ENCODE data around the gene PRDM8.
"Not testable (repeated sequence)": the region's sequence is repeated elsewhere in the genome, so short reads cannot be mapped to it uniquely, and the experiment has no call there.

PRDM8 gene

DNA sequence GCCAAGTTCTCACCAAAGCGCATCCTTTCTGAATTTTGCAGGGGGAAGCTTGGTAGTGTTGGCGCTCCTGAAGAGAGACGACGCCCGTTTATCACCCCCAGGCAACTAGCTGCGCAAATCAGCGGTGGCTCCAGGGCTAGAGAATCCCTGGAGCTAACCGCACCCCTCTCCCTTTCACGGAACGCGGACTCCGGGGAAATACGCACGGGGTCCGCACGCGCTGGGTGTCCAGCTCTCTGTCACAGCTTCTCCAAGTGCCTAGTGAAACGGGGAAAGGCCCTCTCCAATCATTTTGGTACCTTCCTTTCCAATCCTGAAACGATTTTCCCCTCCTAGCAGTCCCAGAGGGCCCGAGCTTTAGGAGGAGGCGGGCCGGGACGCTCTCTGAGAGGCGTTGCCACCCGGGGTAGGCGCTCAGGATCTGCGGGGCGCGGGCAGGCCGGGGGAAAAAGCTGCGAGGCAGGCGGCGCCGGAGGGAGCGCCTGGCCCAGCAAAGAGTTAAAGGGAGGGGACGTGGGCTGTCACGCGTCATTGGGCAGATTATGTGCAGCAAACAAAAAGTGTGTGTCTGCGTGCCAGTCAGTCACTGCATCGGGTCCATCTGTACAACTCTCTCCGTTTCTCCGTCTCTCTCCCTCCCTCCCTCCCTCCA lies at the start of gene PRDM8:
Gene PRDM8 (plus strand): TSS at position 582 of the 652 bp plus-strand sequence. CDS start 2,578 bp downstream, outside the sequence.
- in situ Hi-C loops (cut with MboI; ENCODE audit: low sequenced_read_pairs): no loop called here

DNA sequence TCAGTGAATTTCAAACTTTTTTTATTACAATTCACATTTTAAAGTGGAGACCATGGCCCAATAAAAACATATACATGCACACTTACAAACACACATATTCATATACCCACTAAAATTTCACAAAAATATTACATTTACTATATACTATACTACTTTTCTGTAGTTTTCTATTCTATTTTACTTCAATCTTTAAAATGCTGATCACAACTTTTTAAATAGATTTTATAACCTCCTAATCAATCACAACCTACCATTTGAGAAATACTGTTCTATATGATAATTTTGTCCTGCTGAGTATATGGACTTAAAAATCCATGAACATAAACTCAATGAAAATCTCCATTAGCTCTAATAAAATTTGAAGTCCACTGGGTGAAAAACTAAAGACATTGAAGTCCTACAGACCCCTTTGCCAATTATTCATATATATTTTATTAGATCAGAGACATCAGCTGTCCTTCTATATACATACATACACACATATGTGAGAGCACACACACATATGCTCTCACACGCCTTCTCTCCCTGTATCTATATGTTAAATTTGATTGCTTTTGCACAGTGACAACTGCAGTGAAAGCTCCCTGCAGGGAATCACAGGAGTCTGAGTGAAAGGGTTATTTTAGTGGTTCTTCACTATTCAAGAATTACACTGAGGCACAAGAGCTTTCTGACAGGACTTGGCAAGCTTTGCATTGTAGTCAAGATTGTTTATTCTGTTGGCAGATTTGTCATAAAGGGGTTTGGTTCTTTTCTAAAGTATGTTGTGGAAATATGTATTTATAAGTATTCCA lies 46.7 kb upstream of the PRDM8 start:
- in situ Hi-C loops (cut with MboI; ENCODE audit: low sequenced_read_pairs): no loop called here

DNA sequence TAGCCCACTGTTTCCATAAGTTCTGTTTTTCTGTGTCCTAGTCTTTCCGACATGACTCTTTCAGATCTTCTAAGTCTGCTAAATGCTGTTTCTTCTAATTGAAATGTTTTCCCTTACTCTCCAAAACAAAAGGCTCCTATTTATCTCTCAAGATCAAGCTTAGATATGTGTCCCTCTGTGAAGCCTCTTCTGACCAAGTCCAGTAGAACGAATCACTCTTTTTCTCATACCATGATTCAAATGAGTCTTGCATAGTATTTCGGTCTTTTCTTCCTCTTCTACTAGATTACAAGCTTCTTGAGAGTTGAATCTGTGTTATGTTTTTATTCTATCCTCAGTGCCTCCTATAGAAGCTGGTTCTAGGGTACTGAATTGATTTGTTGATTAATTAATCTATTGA lies 45.3 kb upstream of the PRDM8 start:
- in situ Hi-C loops (cut with MboI; ENCODE audit: low sequenced_read_pairs): no loop called here

DNA sequence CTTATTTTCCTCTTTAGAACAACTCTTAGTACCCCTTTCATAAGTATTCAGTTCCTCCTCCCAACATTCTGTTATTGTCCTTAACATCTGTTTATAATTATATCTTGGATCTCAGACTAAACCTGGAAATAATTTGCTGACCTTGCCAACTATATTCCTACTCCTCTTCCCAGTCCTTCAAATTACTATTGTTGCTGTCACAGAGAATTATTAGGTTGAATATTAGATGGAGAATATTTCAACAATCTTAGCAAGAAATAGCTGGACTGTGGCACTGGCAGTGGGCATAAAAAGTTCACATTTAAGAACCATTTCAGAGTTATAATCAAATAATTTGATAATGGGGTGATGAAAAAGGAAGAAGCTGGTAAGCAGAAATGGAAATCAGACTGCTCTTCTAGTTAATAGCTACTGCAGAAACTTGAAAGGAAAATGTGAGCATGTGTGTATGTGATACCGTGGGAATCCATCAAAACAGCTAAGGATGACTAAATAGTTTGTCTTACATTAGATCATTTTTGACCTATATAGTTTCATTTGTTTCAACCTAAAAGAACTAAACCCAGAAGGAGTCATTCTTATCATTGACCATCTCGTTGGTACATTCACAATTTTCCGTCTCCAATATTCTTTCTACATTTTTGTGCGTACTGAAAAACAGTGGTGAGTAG lies 43.3 kb upstream of the PRDM8 start:
- in situ Hi-C loops (cut with MboI; ENCODE audit: low sequenced_read_pairs): no loop called here

DNA sequence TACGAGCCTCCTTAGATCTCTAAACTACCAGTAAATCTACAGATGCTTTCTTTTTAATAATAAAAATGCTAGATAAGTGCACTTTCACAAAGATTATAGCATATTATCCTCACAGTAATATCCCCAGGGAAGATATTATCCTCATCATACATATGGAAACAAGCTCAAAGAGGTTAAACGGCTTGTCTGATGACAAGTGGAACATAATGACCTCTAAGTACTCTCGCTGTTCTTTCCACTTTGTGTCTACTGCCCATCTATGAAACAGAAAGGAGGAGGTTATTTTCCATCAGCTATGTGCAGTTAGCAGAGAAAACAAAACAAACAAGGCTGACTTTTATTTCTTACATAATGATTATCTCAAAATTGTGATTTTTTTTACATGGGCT lies 42.8 kb upstream of the PRDM8 start:
- in situ Hi-C loops (cut with MboI; ENCODE audit: low sequenced_read_pairs): no loop called here

DNA sequence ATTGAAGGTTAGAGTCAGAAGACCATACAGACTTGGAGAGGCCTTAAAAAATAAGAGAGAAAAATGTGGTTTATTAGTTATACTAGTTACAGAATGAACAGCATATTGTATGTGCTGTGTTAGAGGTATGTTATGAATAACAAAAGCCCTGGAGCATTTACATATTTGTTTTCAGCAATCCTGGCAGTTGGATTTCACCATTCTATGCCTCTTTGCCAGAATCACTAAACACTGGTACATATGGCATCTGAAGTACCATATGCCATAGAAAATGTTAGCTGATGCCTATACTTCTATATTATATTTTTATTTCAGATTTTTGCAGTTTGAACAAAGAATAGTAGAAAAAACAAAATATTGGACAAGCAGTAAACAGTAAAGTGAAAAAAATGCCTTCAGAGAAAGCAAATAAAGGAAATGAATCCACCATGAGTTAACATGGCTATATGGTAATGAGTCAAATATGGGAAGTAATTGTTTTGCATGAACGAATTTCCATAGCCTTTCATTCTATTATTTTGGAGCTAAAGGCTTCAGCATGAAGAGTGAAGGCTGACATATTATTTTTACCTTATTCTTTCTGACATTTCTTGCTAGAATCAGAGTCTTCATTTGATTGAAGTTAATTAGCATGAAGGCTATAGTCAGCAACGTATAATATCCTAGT lies 41.9 kb upstream of the PRDM8 start:
- in situ Hi-C loops (cut with MboI; ENCODE audit: low sequenced_read_pairs): no loop called here

DNA sequence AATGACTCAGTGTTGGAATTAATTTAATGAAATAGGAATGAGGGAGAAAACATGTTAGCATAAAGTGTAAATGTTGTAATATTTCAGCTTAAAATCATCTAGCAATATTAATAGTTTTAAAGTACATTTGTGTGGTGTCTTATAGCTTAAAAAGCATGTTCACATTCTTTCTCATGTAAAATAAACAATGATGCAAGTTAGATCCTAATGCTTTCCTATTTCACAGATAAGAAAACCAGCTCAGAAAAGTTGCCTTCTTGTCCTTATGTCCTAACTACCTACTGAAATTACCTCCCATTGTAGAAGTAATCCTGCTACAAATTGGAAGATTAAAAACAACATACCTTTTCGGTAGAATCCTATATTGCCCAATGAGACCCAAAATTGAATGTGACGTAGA lies 40.9 kb upstream of the PRDM8 start:
- in situ Hi-C loops (cut with MboI; ENCODE audit: low sequenced_read_pairs): no loop called here

DNA sequence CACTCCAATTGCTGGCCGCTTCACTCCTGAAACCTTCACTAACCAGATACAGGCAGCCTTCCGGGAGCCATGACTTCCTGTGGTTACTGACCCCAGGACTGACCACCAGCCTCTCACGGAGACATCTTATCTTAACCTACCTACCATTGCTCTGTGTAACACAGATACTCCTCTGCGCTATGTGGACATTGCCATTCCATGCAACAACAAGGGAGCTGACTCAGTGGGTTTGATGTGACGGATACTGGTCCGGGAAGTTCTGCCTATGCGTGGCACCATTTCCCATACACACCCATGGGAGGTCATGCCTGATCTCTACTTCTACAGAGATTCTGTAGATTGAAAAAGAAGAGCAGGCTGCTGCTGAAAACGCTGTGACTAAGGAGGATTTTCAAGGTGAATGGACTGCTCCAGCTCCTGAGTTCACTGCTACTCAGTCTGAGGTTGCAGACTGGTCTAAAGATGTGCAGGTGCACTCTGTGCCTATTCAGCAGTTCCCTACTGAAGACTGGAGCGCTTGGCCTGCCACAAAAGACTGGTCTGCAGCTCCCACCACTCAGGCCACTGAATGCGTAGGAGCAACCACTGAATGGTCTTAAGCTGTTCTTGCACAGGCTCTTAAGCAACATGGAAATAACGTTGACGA lies 35.8 kb upstream of the PRDM8 start:
- in situ Hi-C loops (cut with MboI; ENCODE audit: low sequenced_read_pairs): no loop called here

DNA sequence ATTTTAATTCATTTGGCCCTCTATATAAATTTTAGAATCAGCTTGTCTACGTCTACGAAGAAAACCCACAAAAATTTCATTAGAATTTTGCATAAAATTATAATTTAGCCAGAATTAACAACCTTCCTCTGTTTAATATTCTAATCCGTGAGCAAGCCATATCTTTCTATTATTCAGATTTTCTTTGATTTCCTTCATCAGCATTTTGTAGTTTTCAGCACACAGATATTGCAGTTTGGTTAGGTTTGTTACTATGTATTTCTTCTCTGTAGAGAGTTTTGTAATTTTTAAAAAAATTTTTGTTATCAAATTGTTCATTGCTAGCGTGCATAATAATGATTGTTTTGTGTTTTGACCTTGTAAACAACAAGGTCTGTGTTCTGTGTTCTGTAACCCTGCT lies 34.9 kb upstream of the PRDM8 start:
- in situ Hi-C loops (cut with MboI; ENCODE audit: low sequenced_read_pairs): no loop called here

DNA sequence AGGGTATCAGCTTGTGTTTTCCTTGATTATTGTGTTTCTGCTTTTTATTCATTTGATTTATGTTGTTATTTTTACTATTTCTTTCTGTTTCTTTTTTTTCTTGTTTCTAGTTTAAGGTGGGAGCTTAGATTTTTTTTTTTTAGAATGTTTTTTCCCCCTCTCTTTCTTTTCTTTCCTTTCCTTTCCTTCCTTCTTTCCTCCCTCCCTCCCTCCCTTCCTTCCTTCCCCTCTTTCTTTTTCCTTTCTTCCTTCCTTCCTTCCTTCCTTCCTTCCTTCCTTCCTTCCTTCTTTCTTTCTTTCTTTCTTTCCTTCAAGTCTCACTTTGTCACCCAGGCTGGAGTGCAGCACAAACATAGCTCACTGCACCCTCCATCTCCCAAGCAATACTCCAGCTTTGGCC lies 31.4 kb upstream of the PRDM8 start:
- in situ Hi-C loops (cut with MboI; ENCODE audit: low sequenced_read_pairs): no loop called here

DNA sequence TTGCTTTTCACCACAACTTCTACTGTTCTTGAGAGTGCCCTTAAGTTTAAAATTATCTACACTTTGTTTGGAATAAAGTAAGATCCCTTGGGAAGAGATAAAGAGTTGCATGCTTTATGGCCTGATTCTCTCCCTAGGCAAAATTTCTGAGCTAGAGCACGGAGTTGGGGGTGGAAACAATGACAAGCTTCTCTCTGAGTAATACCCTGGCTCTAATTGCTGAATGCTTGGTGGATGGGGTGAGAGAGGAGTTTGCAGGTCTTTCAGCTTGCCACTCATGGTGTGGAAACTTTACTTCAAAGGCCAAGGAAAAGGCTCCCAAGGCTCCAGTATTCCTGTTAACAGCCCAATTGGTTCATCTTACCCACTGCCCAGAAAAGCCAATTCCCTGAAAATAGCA lies 26.1 kb upstream of the PRDM8 start:
- in situ Hi-C loops (cut with MboI; ENCODE audit: low sequenced_read_pairs): no loop called here

DNA sequence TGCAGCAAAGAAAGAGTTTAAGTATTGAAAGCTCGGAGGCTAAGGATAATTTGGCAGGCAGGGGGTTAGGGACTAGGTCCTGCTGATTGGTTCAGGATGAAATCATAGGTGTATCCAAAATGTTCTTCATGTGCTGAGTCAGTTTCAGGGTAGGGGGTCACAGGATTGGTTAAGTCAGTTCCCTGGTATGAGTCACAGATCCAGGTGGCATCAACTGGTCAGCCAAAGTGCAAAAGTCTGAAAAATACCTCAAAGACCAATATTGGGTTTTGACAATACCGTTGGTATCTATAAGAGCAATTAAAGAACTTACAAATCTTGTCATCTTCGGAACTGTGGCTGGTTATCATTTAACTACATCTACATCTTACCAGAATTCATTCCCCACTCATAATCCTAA lies 25.6 kb upstream of the PRDM8 start:
- in situ Hi-C loops (cut with MboI; ENCODE audit: low sequenced_read_pairs): no loop called here

DNA sequence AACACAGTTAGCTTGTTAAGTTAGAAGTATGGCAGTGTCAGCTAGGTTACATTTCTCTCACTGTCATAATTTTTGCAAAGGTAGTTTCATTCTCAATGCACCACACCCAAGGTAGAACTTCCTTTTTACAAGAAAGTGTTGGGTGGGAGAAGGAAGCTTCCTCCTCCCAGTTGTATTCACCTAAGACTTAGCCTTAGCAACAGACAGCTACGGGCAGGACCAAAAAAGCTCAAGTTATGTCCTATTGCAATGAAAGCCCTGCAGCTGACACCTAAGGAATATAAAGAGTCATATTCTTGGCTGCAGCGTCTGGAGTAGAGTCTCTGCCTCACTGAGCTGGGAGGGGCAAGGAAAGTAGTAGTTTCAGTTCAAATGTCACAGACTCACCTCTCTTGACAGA lies 25.1 kb upstream of the PRDM8 start:
- in situ Hi-C loops (cut with MboI; ENCODE audit: low sequenced_read_pairs): no loop called here

DNA sequence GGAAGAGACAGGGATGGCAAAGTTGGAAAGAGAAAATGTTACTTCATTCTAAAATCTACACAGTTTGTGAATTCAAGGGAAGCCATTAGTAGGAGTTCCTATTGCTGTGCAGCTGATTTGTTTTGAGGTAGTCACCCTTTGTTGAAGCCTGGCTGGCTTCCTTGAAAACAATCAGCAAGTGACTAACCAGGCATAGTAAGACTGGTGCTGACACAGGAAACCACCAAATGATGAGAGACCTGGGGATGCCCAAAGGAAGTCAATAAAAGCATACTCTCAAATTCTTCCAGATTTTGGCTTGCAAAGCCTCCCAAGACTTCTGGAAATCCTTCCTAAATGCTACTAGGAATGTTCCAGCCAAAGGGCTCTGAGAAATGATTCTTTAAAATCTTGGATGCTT lies 23.9 kb upstream of the PRDM8 start:
- in situ Hi-C loops (cut with MboI; ENCODE audit: low sequenced_read_pairs): no loop called here

DNA sequence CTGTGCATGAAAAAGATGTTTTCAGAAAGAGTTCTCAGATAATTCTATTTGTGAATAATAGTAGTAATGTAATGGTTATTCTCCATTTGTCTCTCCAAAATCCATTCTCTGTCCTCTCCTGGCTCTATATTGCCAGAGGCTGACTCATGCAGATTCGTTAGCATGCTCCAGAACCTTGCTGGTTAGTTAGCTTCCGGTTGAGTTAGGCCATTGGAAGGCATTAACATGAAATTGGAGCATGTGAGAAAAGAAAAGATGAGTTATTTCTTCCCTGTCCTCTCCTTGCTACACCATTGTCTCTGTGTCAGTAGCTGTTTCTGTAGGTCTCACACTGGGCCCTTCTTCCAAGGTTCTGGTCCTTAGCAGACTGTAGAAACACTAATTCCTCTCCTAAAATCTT lies 23.5 kb upstream of the PRDM8 start:
- in situ Hi-C loops (cut with MboI; ENCODE audit: low sequenced_read_pairs): no loop called here

DNA sequence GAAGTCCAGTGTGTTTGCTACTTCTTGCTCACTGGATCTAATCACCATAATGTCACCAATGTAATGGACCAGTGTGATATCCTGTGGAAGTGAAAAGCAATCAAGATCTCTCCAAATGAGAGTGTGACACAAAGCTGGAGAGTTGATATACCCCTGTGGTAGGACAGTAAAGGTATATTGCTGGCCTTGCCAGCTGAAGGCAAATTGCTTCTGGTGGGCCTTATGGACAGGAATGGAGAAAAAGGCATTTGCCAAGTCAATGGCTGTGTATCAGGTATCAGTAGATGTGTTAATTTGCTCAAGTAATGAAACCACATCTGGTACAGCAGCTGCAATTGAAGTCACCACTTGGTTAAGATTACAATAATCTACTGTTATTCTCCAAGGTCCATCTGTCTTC lies 19.5 kb upstream of the PRDM8 start:
- in situ Hi-C loops (cut with MboI; ENCODE audit: low sequenced_read_pairs): not testable (repeated sequence)

DNA sequence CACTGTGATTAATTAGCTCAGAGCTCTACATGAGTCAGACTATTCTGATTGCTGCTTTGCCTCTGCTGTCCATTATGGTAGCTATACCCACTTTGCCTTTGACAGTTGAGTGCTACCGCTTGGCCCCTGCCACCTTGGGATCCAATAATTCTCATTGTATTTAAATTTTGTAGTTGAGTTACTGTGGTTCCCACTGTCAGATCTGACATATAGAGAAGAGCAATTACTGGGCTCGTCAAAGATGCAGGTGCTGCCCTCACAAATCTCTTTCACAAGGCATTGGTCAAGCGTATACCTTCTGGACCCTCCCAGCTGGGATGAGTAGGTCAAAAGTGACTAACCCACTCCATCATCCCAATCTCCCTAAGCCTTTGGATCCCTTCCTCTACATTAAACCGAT lies 18.3 kb upstream of the PRDM8 start:
- in situ Hi-C loops (cut with MboI; ENCODE audit: low sequenced_read_pairs): no loop called here

DNA sequence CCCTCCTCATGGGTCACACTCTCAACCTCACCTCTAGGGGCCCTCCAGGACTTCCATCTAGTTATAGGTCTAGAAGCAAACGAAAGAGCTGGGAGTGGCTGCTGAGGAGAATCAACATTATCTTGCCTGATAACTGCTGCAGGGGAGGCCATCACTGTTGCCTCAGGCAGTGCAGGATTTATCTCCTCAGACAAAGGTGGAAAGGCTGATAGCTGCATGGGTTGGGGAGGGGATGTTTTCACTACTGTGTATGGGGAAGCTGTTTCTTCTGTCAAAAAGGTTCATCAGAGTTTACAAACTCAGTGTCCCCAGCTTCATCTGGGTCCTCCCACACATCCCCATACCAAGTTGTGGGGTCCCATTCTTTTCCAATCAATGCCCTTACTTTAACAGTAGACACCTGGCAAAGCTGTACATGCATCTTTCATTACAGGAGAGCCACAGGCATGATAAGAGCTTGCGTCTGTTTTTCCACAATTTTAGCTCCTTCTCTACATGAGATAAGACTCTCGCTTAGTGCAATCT lies 17.6 kb upstream of the PRDM8 start:
- in situ Hi-C loops (cut with MboI; ENCODE audit: low sequenced_read_pairs): no loop called here

DNA sequence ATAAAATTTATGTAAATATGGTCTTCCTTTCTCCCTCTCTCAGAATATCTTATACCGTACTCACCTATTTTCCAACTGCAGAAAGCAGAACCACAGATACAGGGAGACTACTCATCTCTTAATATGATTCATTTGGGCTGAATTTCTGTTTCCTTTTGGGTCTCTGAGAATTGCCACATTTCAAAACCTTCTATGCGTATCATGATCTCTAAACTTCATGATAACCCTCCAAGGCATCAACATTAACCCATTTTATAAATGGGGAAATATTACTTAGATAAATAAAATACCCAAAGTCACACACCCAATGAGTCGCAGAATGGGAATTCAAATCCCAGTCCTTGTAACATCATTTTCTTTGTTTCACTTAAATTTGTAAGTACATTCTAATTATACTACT lies 16.6 kb upstream of the PRDM8 start:
- in situ Hi-C loops (cut with MboI; ENCODE audit: low sequenced_read_pairs): no loop called here

DNA sequence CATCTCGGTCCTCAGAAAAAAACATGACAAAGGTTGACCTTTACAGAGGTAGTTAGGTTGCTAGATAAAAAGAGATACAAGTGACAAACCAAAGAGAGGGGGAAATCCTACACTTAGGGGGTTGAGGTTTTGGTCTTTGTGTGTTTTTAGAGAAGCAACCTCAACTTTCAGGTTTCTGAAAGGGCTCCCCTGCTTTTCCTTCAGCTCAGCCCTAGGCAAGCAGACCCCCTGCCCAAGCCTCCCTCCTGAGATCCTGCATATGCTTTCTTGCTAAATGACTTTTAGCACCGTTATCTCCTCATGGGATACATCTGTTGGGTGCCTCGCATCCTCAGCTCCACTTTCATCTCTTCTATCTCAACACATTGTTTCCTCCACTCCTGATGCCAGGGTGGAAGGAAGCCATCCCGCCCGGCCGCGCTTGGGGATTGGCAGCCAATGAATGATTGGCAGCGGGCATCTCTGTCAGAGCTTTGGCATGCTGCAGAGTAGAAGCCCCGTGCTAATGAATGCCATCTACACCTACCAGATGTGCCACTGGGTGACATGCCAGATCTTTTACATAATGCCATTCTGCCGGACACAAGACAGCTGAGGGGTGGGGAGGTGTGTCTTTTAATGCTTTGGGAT lies 15.0 kb upstream of the PRDM8 start:
- in situ Hi-C loops (cut with MboI; ENCODE audit: low sequenced_read_pairs): no loop called here
